Endothelial cell of umbilical vein (primary cell): Measurements from ENCODE around the gene DHRS1.

ENCODE experiments used
- EZH2 ChIP-seq: IDR thresholded peaks from 2 replicates; pipeline ENCODE4 v1.6.1; 2012; ENCODE audit warnings: borderline replicate concordance, low read depth, mild to moderate bottlenecking, moderate library complexity, low read length, inconsistent platforms; ENCODE audit not compliant: severe bottlenecking
- POLR2A ChIP-seq: IDR thresholded peaks from 2 replicates; pipeline ENCODE4 v1.6.1; 2012; ENCODE audit warnings: low read depth, mild to moderate bottlenecking, control low read depth, low read length
- TF ChIP-seq, protein P1 (sequence below), 2 donors: IDR thresholded peaks; 1 replicate in 1 of 2; 2 replicates in 1 of 2; pipeline ENCODE4 v1.5.1; 2011; ENCODE audit warnings: low read length in 2 of 2, mild to moderate bottlenecking in 2 of 2, moderate library complexity in 2 of 2, control low read depth in 1 of 2, inconsistent platforms in 1 of 2, low read depth in 1 of 2; ENCODE audit not compliant: insufficient read depth in 1 of 2; ENCODE audit errors: extremely low read depth in 1 of 2

DNA sequence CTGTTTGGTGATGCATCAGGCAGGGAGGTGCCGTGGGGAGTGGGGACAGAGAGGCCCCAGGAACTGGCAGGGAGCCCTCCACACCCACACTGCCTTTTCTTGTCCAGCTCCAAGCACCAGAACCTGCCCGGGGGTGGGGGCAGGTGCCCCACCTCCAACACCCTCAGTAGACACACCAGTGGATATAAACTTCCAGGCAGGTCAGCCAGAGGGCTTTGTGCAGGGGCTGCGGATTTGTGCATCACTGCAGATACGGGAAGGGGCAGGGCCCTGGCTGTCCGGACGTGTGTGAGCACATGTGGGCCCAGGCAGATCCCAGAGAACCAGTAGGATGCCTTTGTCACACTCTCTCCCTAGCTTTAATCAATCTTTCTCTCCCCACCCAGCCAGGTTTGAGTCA, 35.3 kb downstream of the DHRS1 start:
- TF ChIP-seq, protein P1, sequence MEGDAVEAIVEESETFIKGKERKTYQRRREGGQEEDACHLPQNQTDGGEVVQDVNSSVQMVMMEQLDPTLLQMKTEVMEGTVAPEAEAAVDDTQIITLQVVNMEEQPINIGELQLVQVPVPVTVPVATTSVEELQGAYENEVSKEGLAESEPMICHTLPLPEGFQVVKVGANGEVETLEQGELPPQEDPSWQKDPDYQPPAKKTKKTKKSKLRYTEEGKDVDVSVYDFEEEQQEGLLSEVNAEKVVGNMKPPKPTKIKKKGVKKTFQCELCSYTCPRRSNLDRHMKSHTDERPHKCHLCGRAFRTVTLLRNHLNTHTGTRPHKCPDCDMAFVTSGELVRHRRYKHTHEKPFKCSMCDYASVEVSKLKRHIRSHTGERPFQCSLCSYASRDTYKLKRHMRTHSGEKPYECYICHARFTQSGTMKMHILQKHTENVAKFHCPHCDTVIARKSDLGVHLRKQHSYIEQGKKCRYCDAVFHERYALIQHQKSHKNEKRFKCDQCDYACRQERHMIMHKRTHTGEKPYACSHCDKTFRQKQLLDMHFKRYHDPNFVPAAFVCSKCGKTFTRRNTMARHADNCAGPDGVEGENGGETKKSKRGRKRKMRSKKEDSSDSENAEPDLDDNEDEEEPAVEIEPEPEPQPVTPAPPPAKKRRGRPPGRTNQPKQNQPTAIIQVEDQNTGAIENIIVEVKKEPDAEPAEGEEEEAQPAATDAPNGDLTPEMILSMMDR (IDR thresholded peaks at IDR 0.05; ENCODE audit: extremely low read depth in 1 of 2, insufficient read depth in 1 of 2, low read depth in 1 of 2, low read length in 2 of 2): no peak
- TF ChIP-seq POLR2A: no peak
- TF ChIP-seq EZH2: no peak
